T-helper 17 cell (primary cell): Measurements from ENCODE around the gene GALNT15. TPM values are rescaled to one million over a fixed set of nuclear protein-coding genes. Genes with fewer than 3 reads are reported as not detected.

Source experiments
- total RNA-seq, 4 donors: library from RNA in 2 of 4; stranded (reverse) in 2 of 4; gene quantifications; one replicate each; pipeline ENCODE4 v1.2.3 and lab custom pipeline; 2022 to 2026

The GALNT15 gene
- total RNA-seq, 2 donors from 2014 or later, result 0.42 TPM; not detected in 1

Other genes starting within 250 kb of the GALNT15 start
- 10 to 100 TPM; 16.1 to 22.8 TPM for gene DPH3, start 90.3 kb downstream of the GALNT15 start, total RNA-seq
- 10 to 100 TPM; 73.1 to 89.3 TPM for gene OXNAD1, start 90.5 kb downstream of the GALNT15 start, total RNA-seq